Mononuclear cell (primary cell): ENCODE measurements around the gene GCK. TPM values are rescaled to one million over a fixed set of nuclear protein-coding genes. Genes with fewer than 3 reads are reported as not detected.
"Not testable (repeated sequence)": the region's sequence is repeated elsewhere in the genome, so short reads cannot be mapped to it uniquely, and the experiment has no call there.

Source experiments
- H3K27me3 ChIP-seq: 2 replicates; pipeline ENCODE4 v1.6.0; 2011; ENCODE audit warnings: low read length, control low read depth; ENCODE audit not compliant: insufficient read depth
- H3K4me1 ChIP-seq: 2 replicates; pipeline ENCODE4 v1.5.1; 2011; ENCODE audit warnings: mild to moderate bottlenecking, low read length, control low read depth; ENCODE audit not compliant: insufficient read depth
- H3K4me3 ChIP-seq: 2 replicates; pipeline ENCODE4 v1.5.1; 2011; ENCODE audit warnings: mild to moderate bottlenecking, low read length, moderate library complexity
- H3K9me3 ChIP-seq: 2 replicates; pipeline ENCODE4 v1.5.1; 2011; ENCODE audit warnings: low read depth, mild to moderate bottlenecking, control low read depth, low read length
- total RNA-seq: library from RNA; depleted of rRNA; stranded (reverse); fragments of >200 nt; gene quantifications from one replicate; pipeline ENCODE4 v1.2.3, GENCODE V29; 2012

GCK gene
- total RNA-seq, 1 donor, result 0.21 TPM

DNA sequence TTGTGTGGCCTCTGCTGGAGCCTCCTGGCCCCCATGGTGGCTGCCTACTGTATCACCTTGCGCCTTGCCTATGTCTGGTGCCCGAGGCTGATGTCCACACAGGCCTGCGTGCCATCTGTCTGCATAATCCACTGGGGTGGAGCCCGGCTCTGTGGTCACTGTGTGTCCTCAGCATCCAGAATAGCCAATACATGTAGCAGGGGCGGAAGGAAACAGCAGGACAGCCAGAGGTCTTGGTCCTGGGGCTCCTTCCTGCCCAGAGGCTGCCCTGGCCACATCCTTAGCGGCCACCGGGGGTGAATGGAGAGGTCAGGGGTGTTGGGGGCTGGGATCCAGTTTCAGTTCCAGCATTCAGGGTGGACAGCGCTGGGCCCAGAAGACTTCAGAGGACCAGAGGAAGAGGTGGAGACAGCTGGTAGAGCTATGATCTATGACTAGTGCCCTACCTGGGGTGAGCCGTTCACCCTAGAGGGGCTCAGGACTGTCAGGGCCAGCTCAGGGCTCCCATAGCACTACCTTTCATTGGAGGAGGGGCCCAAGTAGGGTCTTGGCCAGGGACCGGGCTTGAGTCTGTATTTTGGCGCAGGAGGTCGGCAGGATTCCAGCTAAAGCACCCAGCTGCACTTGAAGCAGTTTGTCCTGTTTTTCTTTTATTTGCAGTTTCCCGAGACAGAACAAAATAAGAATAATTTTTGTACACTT lies 27.4 kb upstream of the GCK start:
- no peaks in the 10 kb centered on the region for H3K9me3 ChIP-seq
- no peaks in the 10 kb centered on the region for H3K4me1 ChIP-seq
- no peak overlapping the region for H3K4me3 ChIP-seq
- no peaks in the 10 kb centered on the region for H3K27me3 ChIP-seq

- no peaks in the 10 kb centered on the region for H3K27me3 ChIP-seq
- no peaks in the 10 kb centered on the region for H3K4me1 ChIP-seq
- H3K9me3 ChIP-seq, result no peaks in the 10 kb centered on the region
These were observed 26.8 kb upstream of the GCK start for GRCh38 chr7:44216019-44216418.

DNA sequence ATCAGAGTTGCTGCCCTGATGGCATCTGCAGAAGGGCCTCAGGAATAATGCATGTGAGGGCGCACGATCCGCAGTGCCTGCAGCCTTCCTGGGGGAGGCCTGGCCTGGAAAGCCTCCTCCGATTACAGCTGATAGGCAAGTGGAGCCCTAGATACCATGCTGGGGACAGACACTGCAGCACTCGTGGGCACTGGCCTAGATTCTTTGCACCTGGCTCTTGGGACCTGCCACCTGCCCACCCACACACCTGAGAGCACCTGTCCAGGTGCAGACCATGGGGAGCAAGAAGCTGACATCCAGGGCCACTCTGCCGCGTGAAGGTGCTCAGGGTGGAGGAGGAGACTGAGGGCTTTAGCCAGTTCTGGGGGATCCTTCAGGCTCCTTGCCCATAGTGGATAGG lies 26.3 kb upstream of the GCK start:
- Histone ChIP-seq H3K27me3 (no peaks in the 10 kb centered on the region), H3K4me3 (no peak overlapping the region), H3K4me1 (no peaks in the 10 kb centered on the region), H3K9me3 (no peaks in the 10 kb centered on the region)

More at GRCh38 chr7:44216019-44216418, 26.8 kb upstream of the GCK start:
- no peak overlapping the region for H3K4me3 ChIP-seq

- Histone ChIP-seq H3K4me3 (no peak overlapping the region), H3K9me3 (no peaks in the 10 kb centered on the region), H3K4me1 (no peaks in the 10 kb centered on the region), H3K27me3 (no peaks in the 10 kb centered on the region)
These were observed 24.7 kb upstream of the GCK start for GRCh38 chr7:44213877-44214388.

- Histone ChIP-seq H3K4me1 (no peaks in the 10 kb centered on the region), H3K4me3 (no peak overlapping the region), H3K9me3 (no peaks in the 10 kb centered on the region), H3K27me3 (no peaks in the 10 kb centered on the region)
These were observed 24.1 kb upstream of the GCK start for GRCh38 chr7:44213206-44213876.

DNA sequence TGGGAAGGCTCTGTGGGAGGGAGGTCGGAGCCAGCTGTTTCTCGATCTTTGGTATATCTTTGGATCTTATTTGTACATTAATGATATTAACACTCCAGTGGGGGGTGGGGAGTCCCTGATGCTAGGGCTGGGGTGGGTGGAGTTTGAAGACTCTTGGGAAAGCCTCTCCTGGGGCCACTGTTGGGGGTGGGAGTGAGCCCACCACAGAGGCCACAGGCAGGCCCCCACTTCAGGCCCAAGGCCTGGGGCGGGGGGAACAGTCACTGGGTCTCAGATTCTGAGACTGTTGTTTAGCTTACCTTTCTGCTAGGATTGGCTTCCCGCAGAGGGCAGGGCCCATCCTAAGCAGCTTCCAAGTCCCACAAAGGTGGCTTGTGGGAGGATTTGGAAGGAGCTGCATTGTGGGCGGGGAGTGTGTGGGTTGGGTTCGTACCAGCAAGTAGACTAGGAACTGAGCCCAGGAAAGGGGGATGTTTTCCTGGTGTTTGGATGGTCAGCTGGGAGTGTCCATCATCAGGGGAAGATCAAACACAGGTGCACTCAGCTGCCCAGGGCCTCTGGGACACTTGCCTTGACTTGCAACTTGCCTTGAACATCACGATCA lies 23.4 kb upstream of the GCK start:
- H3K27me3 ChIP-seq, result no peaks in the 10 kb centered on the region
- H3K9me3 ChIP-seq, result no peaks in the 10 kb centered on the region
- no peaks in the 10 kb centered on the region for H3K4me1 ChIP-seq
- H3K4me3 ChIP-seq, result no peak overlapping the region

- no peak overlapping the region for H3K4me3 ChIP-seq
- no peaks in the 10 kb centered on the region for H3K27me3 ChIP-seq
- no peaks in the 10 kb centered on the region for H3K9me3 ChIP-seq
- H3K4me1 ChIP-seq, result no peaks in the 10 kb centered on the region
These were observed 22.8 kb upstream of the GCK start for GRCh38 chr7:44212018-44212417.

GRCh38 chr7:44211126-44211675 lies 22.0 kb upstream of the GCK start:
- no peak overlapping the region for H3K4me3 ChIP-seq
- no peaks in the 10 kb centered on the region for H3K9me3 ChIP-seq
- H3K27me3 ChIP-seq, result no peaks in the 10 kb centered on the region
- no peaks in the 10 kb centered on the region for H3K4me1 ChIP-seq

DNA sequence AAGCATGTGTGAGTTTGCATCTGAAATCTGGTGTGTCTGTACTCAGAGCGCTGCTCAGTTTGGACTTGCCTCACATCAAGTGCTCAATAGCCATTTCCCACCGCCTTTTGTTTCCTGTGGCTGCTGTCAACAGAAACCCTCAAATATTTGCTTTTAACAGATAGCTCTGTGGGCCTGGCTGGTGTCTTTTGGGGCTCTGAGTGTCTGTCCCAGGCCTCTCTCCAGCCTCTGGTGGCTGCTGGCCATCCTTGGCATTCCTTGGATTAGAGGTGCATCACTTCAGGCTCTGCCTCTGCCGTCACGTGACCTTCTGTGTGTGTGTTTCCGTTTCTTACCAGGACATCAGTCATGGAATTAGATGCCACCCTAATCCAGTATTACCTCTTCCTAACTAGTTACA lies 20.9 kb upstream of the GCK start:
- Histone ChIP-seq H3K4me1 (no peaks in the 10 kb centered on the region), H3K4me3 (no peak overlapping the region), H3K27me3 (no peaks in the 10 kb centered on the region)

GRCh38 chr7:44208085-44208484 lies 18.8 kb upstream of the GCK start:
- Histone ChIP-seq H3K4me1 (no peaks in the 10 kb centered on the region), H3K9me3 (no peaks in the 10 kb centered on the region), H3K4me3 (no peak overlapping the region), H3K27me3 (no peaks in the 10 kb centered on the region)

More for the DNA sequence above, 20.9 kb upstream of the GCK start:
- no peaks in the 10 kb centered on the region for H3K9me3 ChIP-seq

GRCh38 chr7:44206008-44206407 lies 16.8 kb upstream of the GCK start:
- no peaks in the 10 kb centered on the region for H3K9me3 ChIP-seq
- H3K27me3 ChIP-seq, result no peaks in the 10 kb centered on the region
- H3K4me3 ChIP-seq, result no peak overlapping the region
- H3K4me1 ChIP-seq, result peaks cover 15% of the 10 kb centered on the region

- Histone ChIP-seq H3K9me3 (no peaks in the 10 kb centered on the region), H3K4me1 (peaks cover 15% of the 10 kb centered on the region), H3K4me3 (peak overlapping the region; percentile 89), H3K27me3 (peaks cover 7% of the 10 kb centered on the region)
These were observed 12.6 kb upstream of the GCK start for GRCh38 chr7:44201813-44202212.

DNA sequence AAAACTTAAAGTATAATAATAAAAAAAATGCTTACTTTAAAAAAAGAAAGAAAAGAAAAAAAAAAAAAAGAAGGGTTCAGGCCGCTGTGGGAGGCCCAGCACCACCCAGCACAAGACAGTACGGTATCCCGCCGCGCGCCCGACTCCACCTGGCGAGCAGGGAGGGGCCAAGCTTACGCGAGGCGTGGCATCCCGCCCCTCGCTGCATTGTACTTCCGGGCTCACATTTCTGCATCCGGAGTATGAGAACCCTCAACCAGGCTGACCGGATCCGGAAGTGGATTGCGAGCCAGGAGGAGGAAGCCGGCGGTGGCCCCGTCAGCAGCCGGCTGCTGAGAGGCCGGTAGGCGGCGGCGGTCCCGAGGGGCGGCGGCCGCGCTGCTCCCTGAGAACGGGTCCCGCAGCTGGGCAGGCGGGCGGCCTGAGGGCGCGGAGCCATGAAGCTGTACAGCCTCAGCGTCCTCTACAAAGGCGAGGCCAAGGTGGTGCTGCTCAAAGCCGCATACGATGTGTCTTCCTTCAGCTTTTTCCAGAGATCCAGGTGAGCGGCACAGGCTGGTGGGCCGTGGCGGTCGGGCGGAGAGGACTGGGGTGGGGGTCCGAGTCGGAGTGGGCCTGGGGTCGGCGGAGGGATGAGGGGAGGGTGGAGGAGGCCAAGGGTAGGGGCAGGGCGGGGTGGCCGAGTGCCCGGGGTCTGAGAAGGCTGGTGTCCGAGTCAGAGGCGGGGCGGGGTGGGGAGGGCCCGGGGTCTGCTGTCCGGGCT lies 11.6 kb upstream of the GCK start, which contains the start of gene YKT6:
YKT6 (plus strand) TSS at position 280 of the 763 bp plus-strand sequence; CDS start at position 438, 158 bp downstream.
- peaks cover 7% of the 10 kb centered on the region for H3K27me3 ChIP-seq
- peak within 1 kb of the TSS; percentile 89 for H3K4me3 ChIP-seq
- no peaks in the 10 kb centered on the region for H3K9me3 ChIP-seq
- H3K4me1 ChIP-seq, result peaks cover 15% of the 10 kb centered on the region

GRCh38 chr7:44200163-44200562 lies 10.9 kb upstream of the GCK start:
- not testable (repeated sequence) for H3K27me3 ChIP-seq, H3K9me3 ChIP-seq, H3K4me3 ChIP-seq
- peaks cover 15% of the 10 kb centered on the region for H3K4me1 ChIP-seq
